Middle frontal gyrus (tissue), 1 donor: ENCODE data around the gene IGHMBP2.
"Not testable (repeated sequence)": the region's sequence is repeated elsewhere in the genome, so short reads cannot be mapped to it uniquely, and the experiment has no call there.

ENCODE experiments used
- DNase-seq: peaks from one replicate; pipeline ENCODE4 v3.0.0-alpha.2; 2015; ENCODE audit warnings: low spot score; ENCODE audit errors: extremely low spot score

The IGHMBP2 gene

GRCh38 chr11:68961245-68961644 lies 57.6 kb downstream of the IGHMBP2 start:
- DNase-seq: no peak

- no peak for DNase-seq
Measured at GRCh38 chr11:68962527-68963250, 59.0 kb downstream of the IGHMBP2 start.

GRCh38 chr11:68963779-68964178 lies 60.1 kb downstream of the IGHMBP2 start:
- DNase-seq: no peak

GRCh38 chr11:68965901-68966853 lies 62.5 kb downstream of the IGHMBP2 start:
- no peak for DNase-seq

- DNase-seq: no peak
Measured at GRCh38 chr11:68966894-68967780, 63.4 kb downstream of the IGHMBP2 start.

GRCh38 chr11:68968306-68969250 lies 64.9 kb downstream of the IGHMBP2 start:
- DNase-seq: no peak

- no peak for DNase-seq
Measured at GRCh38 chr11:68969386-68969785, 65.7 kb downstream of the IGHMBP2 start.

- DNase-seq: no peak
Measured at GRCh38 chr11:68970921-68971636, 67.4 kb downstream of the IGHMBP2 start.

- DNase-seq: no peak
Measured at GRCh38 chr11:68973219-68973618, 69.5 kb downstream of the IGHMBP2 start.

GRCh38 chr11:68973706-68974105 lies 70.0 kb downstream of the IGHMBP2 start:
- not testable (repeated sequence) for DNase-seq

GRCh38 chr11:68974421-68975194 lies 70.9 kb downstream of the IGHMBP2 start:
- no peak for DNase-seq

GRCh38 chr11:68976095-68976494 lies 72.4 kb downstream of the IGHMBP2 start:
- no peak for DNase-seq

- no peak for DNase-seq
Measured at GRCh38 chr11:68976563-68976962, 72.9 kb downstream of the IGHMBP2 start.

- no peak for DNase-seq
Measured at GRCh38 chr11:68977781-68978625, 74.3 kb downstream of the IGHMBP2 start.

GRCh38 chr11:68978626-68978930 lies 74.9 kb downstream of the IGHMBP2 start:
- DNase-seq: no peak

GRCh38 chr11:68978931-68979594 lies 75.4 kb downstream of the IGHMBP2 start:
- DNase-seq: no peak

- no peak for DNase-seq
Measured at GRCh38 chr11:68979931-68980775, 76.5 kb downstream of the IGHMBP2 start.
